Prostate gland (tissue), 2 donors: ENCODE data around the gene SLAMF8. TPM values are rescaled to one million over a fixed set of nuclear protein-coding genes. Genes with fewer than 3 reads are reported as not detected.

Experiments
- DNase-seq: peaks from one replicate; pipeline ENCODE4 v3.0.0-alpha.2; 2019; ENCODE audit warnings: low spot score
- H3K27ac ChIP-seq, 2 donors: fragments of 200-600 bp; sonication (generic); 2 replicates each; pipeline ENCODE4 v1.5.1; 2017 to 2019
- H3K27me3 ChIP-seq: fragments of 200-600 bp; sonication (generic); replicated peaks from 2 replicates; pipeline ENCODE4 v1.5.1; 2019; ENCODE audit not compliant: insufficient read depth
- H3K36me3 ChIP-seq, 2 donors: fragments of 200-600 bp; sonication (generic); 1 replicate in 1 of 2; 2 replicates in 1 of 2; pipeline versions ENCODE4 v1.5.1 to v1.8.1; 2017 to 2019
- H3K4me1 ChIP-seq: fragments of 200-600 bp; sonication (generic); replicated peaks from 2 replicates; pipeline ENCODE4 v1.5.1; 2019
- H3K4me3 ChIP-seq, 2 donors: fragments of 200-600 bp; sonication (generic); 2 replicates each; pipeline ENCODE4 v1.5.1; 2017 to 2019
- H3K9me3 ChIP-seq: fragments of 200-600 bp; sonication (generic); 2 replicates; pipeline ENCODE4 v1.5.1; 2017
- POLR2A ChIP-seq: fragments of 450-650 bp; IDR thresholded peaks from one replicate; pipeline ENCODE4 v1.6.1; 2016; ENCODE audit warnings: antibody characterized with exemption, mild to moderate bottlenecking
- POLR2AphosphoS5 ChIP-seq: sonication (generic); formaldehyde crosslinking; IDR thresholded peaks from one replicate; pipeline ENCODE4 v1.6.1; 2017; ENCODE audit warnings: antibody characterized with exemption
- whole genome bisulfite sequencing: methylation state at CpG from one replicate; pipeline ENCODE4 v1.1.5; 2018; 5-methylcytosine and 5-hydroxymethylcytosine counted together
- intact Hi-C: fragments of 100-400 bp; cut with DNase I; formaldehyde crosslinking; loops from one replicate; pipeline ENCODE4 v1.14.2; 2022
- total RNA-seq, 2 donors: library from RNA; depleted of rRNA; stranded (reverse); fragments of >200 nt; gene quantifications; one replicate each; pipeline ENCODE4 v1.1.0, GENCODE V29; 2016
- TF ChIP-seq, protein P1 (sequence below), 4 experiments: fragments of 200-600 bp in 2 of 4; fragments of 450-650 bp in 2 of 4; sonication (generic) in 2 of 4; IDR thresholded peaks; 1 replicate in 3 of 4; 2 replicates in 1 of 4; pipeline ENCODE4 v1.5.1; 2016 to 2019; ENCODE audit warnings: antibody characterized with exemption in 4 of 4, mild to moderate bottlenecking in 2 of 4, moderate library complexity in 2 of 4

The SLAMF8 gene
- total RNA-seq, 2 donors from 2014 or later: 1.1 to 1.2 TPM

DNA sequence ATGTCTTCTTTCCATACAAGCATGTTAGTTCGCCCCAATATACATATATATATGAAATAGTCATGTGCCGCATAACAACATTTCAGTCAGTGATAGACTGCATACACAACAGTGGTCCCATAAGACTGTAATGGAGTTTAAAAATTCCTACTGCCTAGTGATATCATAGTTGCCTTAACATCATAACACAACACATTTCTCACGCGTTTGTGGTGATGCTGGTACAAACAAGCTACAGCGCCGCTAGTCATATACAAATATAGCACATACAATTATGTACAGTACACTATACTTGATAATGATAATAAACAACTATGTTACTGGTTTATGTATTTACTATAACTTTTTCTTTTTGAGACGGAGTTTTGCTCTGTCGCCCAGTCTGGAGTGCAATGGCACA, 10.7 kb upstream of the SLAMF8 start:
- intact Hi-C loops: no loop called here
- whole genome bisulfite sequencing: 93% methylated on average over 8 of the region's 8 CpGs

DNA sequence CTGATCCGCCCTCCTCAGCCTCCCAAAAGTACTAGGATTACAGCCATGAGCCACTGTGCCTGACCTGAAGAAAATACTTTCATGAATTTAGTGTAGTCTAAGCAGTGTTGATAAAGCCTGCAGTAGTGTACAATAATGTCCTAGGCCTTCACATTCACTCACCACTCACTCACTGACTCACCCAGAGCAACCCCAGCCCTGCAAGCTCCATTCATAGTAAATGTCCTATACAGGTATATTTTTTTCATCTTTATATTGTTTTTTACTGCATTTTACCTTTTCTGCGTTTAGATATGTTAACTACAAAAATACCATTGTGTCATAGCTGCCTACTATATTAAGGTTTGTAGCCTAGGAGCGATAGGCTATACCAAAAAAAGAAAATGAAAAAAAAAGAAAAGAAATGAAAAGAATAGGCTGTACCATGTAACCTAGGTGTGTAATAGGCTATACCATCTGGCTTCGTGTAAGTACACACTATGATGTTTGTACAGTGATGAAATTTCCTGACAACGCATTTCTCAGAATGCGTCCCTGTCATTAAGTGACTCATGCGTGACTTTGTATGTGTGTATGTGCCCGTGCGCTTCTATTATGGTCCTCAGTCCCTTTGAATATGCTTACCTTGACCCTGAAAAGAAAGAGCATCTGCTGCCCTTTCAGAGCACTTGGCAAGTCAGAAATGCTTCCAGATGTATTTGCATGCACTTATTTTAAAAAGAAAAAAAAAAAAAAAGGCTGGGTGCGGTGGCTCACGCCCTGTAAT, 9.2 kb upstream of the SLAMF8 start:
- Histone ChIP-seq H3K27ac (no peak overlapping the region), H3K9me3 (no peaks in the 10 kb centered on the region), H3K27me3 (no peaks in the 10 kb centered on the region), H3K4me3 (no peak overlapping the region), H3K4me1 (no peaks in the 10 kb centered on the region), H3K36me3 (no peaks in the 10 kb centered on the region)
- TF ChIP-seq POLR2A (no peak), POLR2AphosphoS5 (no peak)
- TF ChIP-seq, protein P1, sequence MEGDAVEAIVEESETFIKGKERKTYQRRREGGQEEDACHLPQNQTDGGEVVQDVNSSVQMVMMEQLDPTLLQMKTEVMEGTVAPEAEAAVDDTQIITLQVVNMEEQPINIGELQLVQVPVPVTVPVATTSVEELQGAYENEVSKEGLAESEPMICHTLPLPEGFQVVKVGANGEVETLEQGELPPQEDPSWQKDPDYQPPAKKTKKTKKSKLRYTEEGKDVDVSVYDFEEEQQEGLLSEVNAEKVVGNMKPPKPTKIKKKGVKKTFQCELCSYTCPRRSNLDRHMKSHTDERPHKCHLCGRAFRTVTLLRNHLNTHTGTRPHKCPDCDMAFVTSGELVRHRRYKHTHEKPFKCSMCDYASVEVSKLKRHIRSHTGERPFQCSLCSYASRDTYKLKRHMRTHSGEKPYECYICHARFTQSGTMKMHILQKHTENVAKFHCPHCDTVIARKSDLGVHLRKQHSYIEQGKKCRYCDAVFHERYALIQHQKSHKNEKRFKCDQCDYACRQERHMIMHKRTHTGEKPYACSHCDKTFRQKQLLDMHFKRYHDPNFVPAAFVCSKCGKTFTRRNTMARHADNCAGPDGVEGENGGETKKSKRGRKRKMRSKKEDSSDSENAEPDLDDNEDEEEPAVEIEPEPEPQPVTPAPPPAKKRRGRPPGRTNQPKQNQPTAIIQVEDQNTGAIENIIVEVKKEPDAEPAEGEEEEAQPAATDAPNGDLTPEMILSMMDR (IDR thresholded peaks at IDR 0.05): no peak
- no peak for DNase-seq
- WGBS: 72% methylated on average over 11 of the region's 11 CpGs
- intact Hi-C loops: no loop called here

More for the DNA sequence above, 10.7 kb upstream of the SLAMF8 start:
- no peak overlapping the region for H3K27ac ChIP-seq
- no peak overlapping the region for H3K4me3 ChIP-seq
- H3K36me3 ChIP-seq: no peaks in the 10 kb centered on the region
- no peaks in the 10 kb centered on the region for H3K27me3 ChIP-seq
- no peaks in the 10 kb centered on the region for H3K4me1 ChIP-seq
- H3K9me3 ChIP-seq: no peaks in the 10 kb centered on the region
- no peak for DNase-seq
- no peak for TF ChIP-seq POLR2AphosphoS5
- TF ChIP-seq POLR2A: no peak
- TF ChIP-seq, protein P1 (IDR thresholded peaks at IDR 0.05): no peak

- no peak overlapping the region for H3K4me3 ChIP-seq
- H3K9me3 ChIP-seq: no peaks in the 10 kb centered on the region
- TF ChIP-seq POLR2A: no peak
- TF ChIP-seq, protein P1 (IDR thresholded peaks at IDR 0.05): no peak
- TF ChIP-seq POLR2AphosphoS5: no peak
- H3K36me3 ChIP-seq: no peaks in the 10 kb centered on the region
- H3K4me1 ChIP-seq: no peaks in the 10 kb centered on the region
- DNase-seq: no peak
- no peak overlapping the region for H3K27ac ChIP-seq
- intact Hi-C loops: no loop called here
- WGBS: 82% methylated on average over 9 of the region's 9 CpGs
- no peaks in the 10 kb centered on the region for H3K27me3 ChIP-seq
Measured at GRCh38 chr1:159821171-159821867, 5.4 kb upstream of the SLAMF8 start.

DNA sequence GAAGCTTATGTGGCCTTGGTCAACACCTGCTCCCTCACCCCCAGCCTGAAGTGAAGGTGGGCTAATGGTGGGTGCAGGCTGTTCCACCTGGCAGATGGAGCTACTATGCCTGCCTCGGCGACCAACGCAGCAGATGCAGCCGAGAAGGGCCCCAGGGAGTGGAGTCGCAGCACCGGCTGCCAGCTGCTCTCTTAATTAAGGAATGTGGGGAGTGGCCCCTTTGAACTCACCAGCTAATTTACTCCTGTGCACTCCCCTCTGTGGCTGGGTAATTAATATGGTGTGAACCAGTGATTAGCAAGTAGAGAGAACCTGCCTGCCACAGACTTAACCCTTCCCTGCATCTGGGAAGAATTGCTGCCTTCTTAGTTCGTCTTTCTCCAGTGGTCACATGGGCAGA, 3.3 kb upstream of the SLAMF8 start:
- H3K4me3 ChIP-seq: no peak overlapping the region
- WGBS: 20% methylated on average over 7 of the region's 7 CpGs
- no peaks in the 10 kb centered on the region for H3K4me1 ChIP-seq
- DNase-seq: no peak
- no peaks in the 10 kb centered on the region for H3K36me3 ChIP-seq
- H3K27ac ChIP-seq: no peak overlapping the region
- H3K27me3 ChIP-seq: no peaks in the 10 kb centered on the region
- TF ChIP-seq POLR2A (no peak), POLR2AphosphoS5 (no peak)
- TF ChIP-seq, protein P1 (IDR thresholded peaks at IDR 0.05): no peak
- intact Hi-C loops: no loop called here
- H3K9me3 ChIP-seq: no peaks in the 10 kb centered on the region
